ENCODE results near the gene SBF2.

SBF2 gene

DNA sequence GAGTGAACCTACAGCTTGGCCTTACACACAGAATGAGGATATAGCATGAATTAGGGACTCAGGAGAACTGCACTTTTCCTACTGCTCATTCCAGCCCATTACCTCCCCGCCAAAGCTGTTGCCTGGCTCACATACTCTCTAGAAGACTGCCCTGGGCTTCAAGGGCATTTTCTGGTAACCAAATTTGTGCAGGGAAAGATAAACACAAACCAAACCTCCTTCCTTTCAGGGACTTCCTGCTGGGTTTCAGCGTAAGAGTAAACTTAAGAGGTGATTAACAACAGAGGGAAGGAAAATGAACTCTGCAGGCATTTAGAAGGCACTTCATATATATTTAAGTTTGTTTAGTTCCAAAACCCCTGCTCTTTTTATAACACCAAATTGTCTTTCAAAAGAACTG lies 435.2 kb downstream of the SBF2 start:
- H3K4me3 ChIP-seq (ENCODE audit: low read length): no peak overlapping the region
- TF ChIP-seq, protein P1, sequence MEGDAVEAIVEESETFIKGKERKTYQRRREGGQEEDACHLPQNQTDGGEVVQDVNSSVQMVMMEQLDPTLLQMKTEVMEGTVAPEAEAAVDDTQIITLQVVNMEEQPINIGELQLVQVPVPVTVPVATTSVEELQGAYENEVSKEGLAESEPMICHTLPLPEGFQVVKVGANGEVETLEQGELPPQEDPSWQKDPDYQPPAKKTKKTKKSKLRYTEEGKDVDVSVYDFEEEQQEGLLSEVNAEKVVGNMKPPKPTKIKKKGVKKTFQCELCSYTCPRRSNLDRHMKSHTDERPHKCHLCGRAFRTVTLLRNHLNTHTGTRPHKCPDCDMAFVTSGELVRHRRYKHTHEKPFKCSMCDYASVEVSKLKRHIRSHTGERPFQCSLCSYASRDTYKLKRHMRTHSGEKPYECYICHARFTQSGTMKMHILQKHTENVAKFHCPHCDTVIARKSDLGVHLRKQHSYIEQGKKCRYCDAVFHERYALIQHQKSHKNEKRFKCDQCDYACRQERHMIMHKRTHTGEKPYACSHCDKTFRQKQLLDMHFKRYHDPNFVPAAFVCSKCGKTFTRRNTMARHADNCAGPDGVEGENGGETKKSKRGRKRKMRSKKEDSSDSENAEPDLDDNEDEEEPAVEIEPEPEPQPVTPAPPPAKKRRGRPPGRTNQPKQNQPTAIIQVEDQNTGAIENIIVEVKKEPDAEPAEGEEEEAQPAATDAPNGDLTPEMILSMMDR (conservative IDR thresholded peaks at IDR 0.05; ENCODE audit: low read depth, low read length): no peak
- no peak for DNase-seq (ENCODE audit: low read depth)

DNA sequence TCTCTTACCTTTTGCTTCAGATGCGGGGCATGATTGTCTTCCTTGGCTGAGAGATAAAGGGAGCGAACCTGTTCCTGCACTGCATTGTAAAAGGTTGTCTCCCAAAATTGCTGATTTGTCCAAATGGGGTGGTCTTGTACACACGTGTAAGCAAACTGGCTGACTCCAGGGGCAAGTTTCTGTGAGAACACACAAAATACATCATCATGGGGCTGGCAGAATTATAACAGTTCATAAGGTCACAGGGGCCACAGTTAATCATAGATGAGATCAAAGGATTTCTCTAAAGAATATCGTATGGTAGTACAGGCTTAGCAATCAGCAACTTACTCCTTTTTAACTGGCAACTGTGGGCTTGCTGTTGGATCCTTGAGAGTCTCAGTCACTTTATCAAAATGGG lies 435.8 kb downstream of the SBF2 start:
- DNase-seq (ENCODE audit: low read depth): no peak
- TF ChIP-seq, protein P1 (conservative IDR thresholded peaks at IDR 0.05; ENCODE audit: low read depth, low read length): no peak

DNA sequence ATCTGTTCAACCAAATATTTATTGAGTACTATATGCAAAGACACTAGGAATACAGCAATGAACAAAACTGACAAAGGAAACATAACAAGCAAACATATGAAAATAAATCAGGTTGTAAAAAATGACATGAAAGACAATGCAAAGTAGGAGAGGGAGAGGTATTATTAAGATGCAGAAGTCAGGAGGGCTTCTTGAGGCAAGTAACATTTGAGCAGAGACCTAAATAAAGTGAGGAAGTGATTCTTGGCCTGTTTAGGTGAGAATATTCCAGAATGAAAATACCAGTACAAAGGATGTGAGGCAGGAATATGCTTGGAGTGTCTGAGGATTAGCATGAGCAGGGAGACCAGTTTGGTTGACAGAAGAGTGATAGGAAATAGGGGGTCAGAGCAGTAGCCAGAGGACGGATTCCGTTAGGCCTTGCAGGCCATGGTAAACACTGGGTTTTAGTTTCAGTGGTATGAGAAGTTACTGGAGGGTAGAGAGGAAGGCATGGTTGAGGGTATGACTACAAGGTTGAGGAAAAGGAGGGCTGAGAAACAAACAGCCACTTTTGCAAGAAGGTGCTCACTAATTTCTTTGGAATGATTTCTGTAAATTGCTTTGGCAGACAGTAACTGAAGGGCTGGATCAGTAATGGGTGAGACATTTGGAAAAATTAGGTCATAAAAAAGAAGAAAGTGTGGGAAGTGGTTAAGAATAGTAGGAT lies 438.3 kb downstream of the SBF2 start:
- DNase-seq (ENCODE audit: low read depth): no peak
- no peak overlapping the region for H3K4me3 ChIP-seq (ENCODE audit: low read length)
- TF ChIP-seq, protein P1 (conservative IDR thresholded peaks at IDR 0.05; ENCODE audit: low read depth, low read length): no peak

More for the DNA sequence above, 435.8 kb downstream of the SBF2 start:
- H3K4me3 ChIP-seq (ENCODE audit: low read length): no peak overlapping the region

DNA sequence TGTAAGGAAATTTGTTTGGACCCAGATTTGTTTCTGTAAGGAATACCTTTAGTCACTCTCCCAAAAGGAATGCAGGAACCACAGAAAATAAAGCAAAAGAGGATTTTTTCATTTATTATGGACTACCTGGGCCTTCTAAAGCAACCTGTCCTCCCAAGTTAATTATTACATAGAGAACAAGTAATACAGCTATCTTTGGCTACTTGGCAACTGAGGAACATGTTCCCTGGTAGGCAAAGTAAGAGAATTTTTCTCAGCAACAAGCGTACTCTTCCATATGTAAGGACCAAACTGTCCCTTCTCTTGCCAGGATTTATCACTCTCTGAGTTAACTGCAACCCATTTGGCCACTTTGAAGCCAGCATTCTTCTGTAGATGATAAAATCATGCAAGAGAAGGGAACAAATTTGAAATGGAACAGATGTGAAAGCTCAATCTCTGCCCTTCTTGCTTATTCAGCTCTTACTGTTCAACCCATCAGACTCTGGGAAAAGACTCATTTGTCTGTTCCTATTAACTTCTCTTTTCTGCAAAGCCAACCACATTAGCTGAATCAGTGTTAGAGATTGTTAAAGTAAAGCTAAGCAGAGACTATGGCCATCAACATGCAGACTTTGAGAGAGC lies 440.0 kb downstream of the SBF2 start:
- TF ChIP-seq, protein P1 (conservative IDR thresholded peaks at IDR 0.05; ENCODE audit: low read depth, low read length): no peak
- no peak overlapping the region for H3K4me3 ChIP-seq (ENCODE audit: low read length)
- no peak for DNase-seq (ENCODE audit: low read depth)

DNA sequence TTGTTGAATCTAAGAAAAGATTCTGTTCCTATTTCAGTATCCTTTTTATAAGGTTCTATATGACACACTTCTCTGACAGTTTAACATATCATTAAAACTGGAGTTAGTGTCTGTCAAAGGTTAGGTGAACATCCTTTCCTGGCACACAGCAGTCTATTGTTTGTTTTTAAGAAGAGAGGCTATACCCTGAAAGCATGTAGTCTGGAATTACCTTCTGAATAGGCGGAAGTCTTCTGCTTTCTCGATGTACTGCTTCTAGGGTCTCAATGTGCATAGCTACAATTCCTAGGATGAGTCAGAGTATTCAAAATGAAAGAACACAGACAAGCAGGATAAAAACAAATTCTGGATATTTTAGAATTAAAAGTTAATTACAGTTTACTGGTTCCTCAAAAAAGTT lies 441.6 kb downstream of the SBF2 start:
- TF ChIP-seq, protein P1 (conservative IDR thresholded peaks at IDR 0.05; ENCODE audit: low read depth, low read length): no peak
- no peak overlapping the region for H3K4me3 ChIP-seq (ENCODE audit: low read length)
- DNase-seq (ENCODE audit: low read depth): no peak

DNA sequence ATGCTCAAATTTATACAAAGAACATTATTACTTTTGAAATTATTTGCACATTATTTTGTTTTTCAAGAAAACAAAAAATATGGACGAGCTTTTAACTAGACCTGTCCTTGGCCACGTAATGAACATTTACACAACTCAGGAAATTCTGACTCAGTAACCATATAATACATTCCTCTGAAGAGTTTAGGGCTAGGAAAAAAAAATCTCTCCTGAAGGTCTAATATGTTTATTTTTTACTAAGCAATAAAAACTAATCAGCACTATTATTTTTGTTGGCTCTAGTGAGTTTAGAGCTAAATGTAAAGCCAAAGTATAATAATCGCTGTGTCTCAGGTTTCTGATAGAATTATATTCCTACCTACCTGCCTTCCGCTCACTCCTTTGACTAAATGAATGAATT lies 442.7 kb downstream of the SBF2 start:
- TF ChIP-seq, protein P1 (conservative IDR thresholded peaks at IDR 0.05; ENCODE audit: low read depth, low read length): no peak
- no peak for DNase-seq (ENCODE audit: low read depth)
- H3K4me3 ChIP-seq (ENCODE audit: low read length): no peak overlapping the region
